ENCODE results near the gene COL5A2. TPM values are rescaled to one million over a fixed set of nuclear protein-coding genes. Genes with fewer than 3 reads are reported as not detected.

Gene COL5A2
- total RNA-seq, 2 donors from 2014 or later, result 99.4 to 135 TPM

DNA sequence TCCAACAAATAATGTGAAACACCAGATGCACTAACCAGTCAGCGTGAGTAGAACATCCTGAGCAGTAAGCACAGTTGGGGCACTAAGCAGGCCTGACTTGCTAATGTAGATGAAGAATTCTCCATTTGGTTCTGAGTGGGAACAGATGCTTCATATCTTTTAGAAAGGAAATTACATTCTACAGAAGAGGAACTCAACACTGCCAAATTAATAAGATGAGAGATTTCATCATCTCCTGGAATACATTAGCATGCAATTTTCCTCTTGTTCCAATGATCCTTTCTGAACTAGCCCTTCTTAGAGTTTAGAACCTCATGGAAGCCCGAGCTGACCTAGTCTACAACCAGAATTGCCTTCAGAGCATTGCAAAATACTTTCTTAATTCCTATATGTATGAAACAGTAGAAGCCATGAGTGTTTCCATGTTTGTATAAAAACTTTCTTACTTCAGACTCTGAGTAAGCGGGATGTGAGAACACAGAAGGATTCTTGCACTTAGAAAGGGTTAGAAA, 34.8 kb downstream of the COL5A2 start:
- Histone ChIP-seq H3K9me3 (no peaks in the 10 kb centered on the region), H3K4me1 (ENCODE audit: control insufficient read depth in 1 of 2, low read depth in 2 of 2) (peaks cover 20 to 49% of the 10 kb centered on the region in 2 donors), H3K4me3 (no peak overlapping the region), H3K27me3 (replicated peaks; ENCODE audit: insufficient read depth) (no peaks in the 10 kb centered on the region), H3K36me3 (no peaks in the 10 kb centered on the region), H3K27ac (no peak overlapping the region)
- DNase-seq (ENCODE audit: low spot score), result no peak
- ATAC-seq (ENCODE audit: insufficient number of reproducible peaks, low FRiP score, low read depth), result no peak
- TF ChIP-seq, protein P1, sequence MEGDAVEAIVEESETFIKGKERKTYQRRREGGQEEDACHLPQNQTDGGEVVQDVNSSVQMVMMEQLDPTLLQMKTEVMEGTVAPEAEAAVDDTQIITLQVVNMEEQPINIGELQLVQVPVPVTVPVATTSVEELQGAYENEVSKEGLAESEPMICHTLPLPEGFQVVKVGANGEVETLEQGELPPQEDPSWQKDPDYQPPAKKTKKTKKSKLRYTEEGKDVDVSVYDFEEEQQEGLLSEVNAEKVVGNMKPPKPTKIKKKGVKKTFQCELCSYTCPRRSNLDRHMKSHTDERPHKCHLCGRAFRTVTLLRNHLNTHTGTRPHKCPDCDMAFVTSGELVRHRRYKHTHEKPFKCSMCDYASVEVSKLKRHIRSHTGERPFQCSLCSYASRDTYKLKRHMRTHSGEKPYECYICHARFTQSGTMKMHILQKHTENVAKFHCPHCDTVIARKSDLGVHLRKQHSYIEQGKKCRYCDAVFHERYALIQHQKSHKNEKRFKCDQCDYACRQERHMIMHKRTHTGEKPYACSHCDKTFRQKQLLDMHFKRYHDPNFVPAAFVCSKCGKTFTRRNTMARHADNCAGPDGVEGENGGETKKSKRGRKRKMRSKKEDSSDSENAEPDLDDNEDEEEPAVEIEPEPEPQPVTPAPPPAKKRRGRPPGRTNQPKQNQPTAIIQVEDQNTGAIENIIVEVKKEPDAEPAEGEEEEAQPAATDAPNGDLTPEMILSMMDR (IDR thresholded peaks at IDR 0.05), result no peak

DNA sequence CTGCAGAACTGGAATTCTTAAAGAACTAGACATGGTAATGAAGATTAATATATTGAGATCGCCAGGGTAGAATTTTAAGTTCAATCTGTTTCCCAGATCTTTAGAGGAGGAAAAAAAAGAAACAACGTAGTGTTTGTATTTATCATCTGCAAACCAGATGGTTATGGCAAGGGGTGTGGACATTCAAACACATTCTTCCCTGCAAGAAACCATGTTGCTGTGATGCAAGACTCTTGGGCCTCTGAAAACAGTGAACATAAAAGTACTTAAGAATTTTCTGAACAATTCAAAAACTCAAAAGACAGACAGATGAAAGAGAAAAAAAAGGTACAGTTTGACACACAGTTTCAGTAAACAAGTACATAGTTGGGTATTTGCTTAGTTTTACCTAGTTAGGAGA, 35.6 kb downstream of the COL5A2 start:
- H3K4me3 ChIP-seq, result no peak overlapping the region
- peaks cover 20 to 42% of the 10 kb centered on the region in 2 donors for H3K4me1 ChIP-seq (ENCODE audit: control insufficient read depth in 1 of 2, low read depth in 2 of 2)
- no peak overlapping the region for H3K27ac ChIP-seq
- no peak for ATAC-seq (ENCODE audit: insufficient number of reproducible peaks, low FRiP score, low read depth)
- no peak for DNase-seq (ENCODE audit: low spot score)
- H3K27me3 ChIP-seq (replicated peaks; ENCODE audit: insufficient read depth), result no peaks in the 10 kb centered on the region
- H3K36me3 ChIP-seq, result no peaks in the 10 kb centered on the region
- TF ChIP-seq, protein P1 (IDR thresholded peaks at IDR 0.05), result no peak
- no peaks in the 10 kb centered on the region for H3K9me3 ChIP-seq

DNA sequence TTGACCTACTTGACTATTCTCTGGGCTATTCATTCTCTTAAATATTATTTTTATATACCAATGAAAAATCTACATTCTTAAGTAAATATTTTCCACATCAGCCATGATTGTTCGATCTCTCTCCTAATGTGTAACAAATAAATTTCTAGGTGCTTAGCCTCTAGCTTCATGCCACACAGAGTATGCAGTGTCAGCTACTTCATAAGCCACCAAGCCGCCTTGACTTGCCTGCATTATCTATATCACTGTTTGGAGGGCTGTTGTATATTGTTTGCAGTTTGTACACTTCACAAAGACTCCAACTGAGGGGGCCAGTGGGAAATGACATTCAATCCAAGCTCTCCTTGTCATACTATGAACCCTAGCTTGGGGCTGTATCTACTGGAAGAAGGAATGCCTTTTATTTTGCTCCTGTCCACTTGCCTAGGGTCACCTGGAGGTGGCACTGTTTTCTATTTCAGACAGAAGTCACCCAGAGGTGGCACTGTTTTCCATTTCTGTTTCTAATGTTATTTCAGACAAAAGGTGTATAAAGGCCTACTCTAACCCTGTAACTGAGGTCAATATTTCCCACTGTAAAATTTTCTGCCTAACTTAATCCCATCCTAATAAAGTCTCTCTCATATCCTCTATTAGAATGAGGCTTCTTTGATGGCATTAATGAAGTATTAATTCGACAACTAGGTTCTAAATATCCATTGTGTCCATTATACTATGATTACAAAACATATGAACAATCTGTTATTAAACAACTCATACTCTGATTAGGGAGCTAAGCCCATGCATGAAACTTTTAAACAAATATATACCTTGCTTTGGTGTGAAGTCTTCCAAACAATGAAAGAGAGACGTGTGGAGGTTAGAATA, 36.4 kb downstream of the COL5A2 start:
- Histone ChIP-seq H3K27me3 (replicated peaks; ENCODE audit: insufficient read depth) (no peaks in the 10 kb centered on the region), H3K36me3 (no peaks in the 10 kb centered on the region), H3K9me3 (no peaks in the 10 kb centered on the region), H3K4me1 (ENCODE audit: control insufficient read depth in 1 of 2, low read depth in 2 of 2) (peaks cover 20 to 40% of the 10 kb centered on the region in 2 donors), H3K27ac (no peak overlapping the region), H3K4me3 (no peak overlapping the region)
- no peak for DNase-seq (ENCODE audit: low spot score)
- TF ChIP-seq, protein P1 (IDR thresholded peaks at IDR 0.05), result no peak
- ATAC-seq (ENCODE audit: insufficient number of reproducible peaks, low FRiP score, low read depth), result no peak

DNA sequence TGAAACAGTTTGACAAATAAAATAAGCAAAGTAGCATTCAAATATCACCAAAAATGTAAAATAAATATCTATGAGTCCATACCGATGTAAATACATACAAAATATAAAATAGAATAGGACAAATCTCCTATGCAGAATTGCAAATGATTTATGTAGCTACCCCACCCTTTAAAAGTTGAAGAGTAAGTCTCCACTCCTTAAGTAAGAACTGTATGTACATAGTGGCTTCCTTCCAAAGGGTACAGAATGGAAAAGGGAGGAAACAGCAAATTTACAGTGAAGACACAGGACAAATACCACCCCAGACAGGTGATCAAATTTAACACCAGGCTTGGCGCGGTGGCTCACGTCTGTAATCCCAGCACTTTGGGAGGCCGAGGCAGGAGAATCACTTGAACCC, 40.8 kb downstream of the COL5A2 start:
- H3K4me3 ChIP-seq, result no peak overlapping the region
- no peaks in the 10 kb centered on the region for H3K9me3 ChIP-seq
- no peak for ATAC-seq (ENCODE audit: insufficient number of reproducible peaks, low FRiP score, low read depth)
- no peaks in the 10 kb centered on the region for H3K27me3 ChIP-seq (replicated peaks; ENCODE audit: insufficient read depth)
- peaks cover 11 to 16% of the 10 kb centered on the region in 2 donors for H3K4me1 ChIP-seq (ENCODE audit: control insufficient read depth in 1 of 2, low read depth in 2 of 2)
- TF ChIP-seq, protein P1 (IDR thresholded peaks at IDR 0.05), result no peak
- H3K36me3 ChIP-seq, result no peaks in the 10 kb centered on the region
- DNase-seq (ENCODE audit: low spot score), result no peak
- no peak overlapping the region for H3K27ac ChIP-seq

DNA sequence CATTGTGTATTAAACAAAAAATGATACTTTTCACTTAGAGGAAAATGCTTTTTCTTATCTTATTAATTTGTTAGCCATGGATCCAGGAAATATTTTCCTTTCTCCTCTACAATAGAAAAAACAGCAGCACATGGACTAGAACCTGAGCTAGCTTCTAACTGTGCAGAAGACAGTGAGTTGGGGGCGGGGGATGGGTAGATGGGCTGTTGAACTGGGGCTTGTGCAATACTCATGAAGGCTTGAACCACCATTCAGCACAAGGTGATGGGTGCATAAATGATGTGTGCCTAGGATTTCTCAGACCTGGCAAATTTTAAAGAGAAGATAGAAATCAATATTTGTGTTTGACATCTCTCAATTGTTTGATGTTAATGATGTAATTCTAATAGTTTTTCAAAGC, 42.0 kb downstream of the COL5A2 start:
- H3K36me3 ChIP-seq, result no peaks in the 10 kb centered on the region
- TF ChIP-seq, protein P1 (IDR thresholded peaks at IDR 0.05), result no peak
- ATAC-seq (ENCODE audit: insufficient number of reproducible peaks, low FRiP score, low read depth) (no peak), DNase-seq (ENCODE audit: low spot score) (no peak)
- no peak overlapping the region for H3K27ac ChIP-seq
- H3K4me1 ChIP-seq (ENCODE audit: control insufficient read depth in 1 of 2, low read depth in 2 of 2), result peaks cover 10 to 16% of the 10 kb centered on the region in 2 donors
- H3K4me3 ChIP-seq, result no peak overlapping the region
- H3K9me3 ChIP-seq, result no peaks in the 10 kb centered on the region
- no peaks in the 10 kb centered on the region for H3K27me3 ChIP-seq (replicated peaks; ENCODE audit: insufficient read depth)
